ENCODE data around the gene TRMT6.

- TF ChIP-seq CTCF (conservative IDR thresholded peaks at IDR 0.05; ENCODE audit: low read length) = no peak
- no peak for TF ChIP-seq EZH2phosphoT487 (IDR thresholded peaks at IDR 0.05; ENCODE audit: borderline replicate concordance, low read depth, low read length)
Observed at GRCh38 chr20:5996765-5997164, 46.4 kb upstream of the TRMT6 start.

Measured in OCI-LY7 (cell line).